Stomach (tissue), 9 donors: ENCODE data around the gene RAB40A. TPM values are rescaled to one million over a fixed set of nuclear protein-coding genes. Genes with fewer than 3 reads are reported as not detected.

Source experiments
- DNase-seq, 2 donors: peaks; one replicate each; pipeline versions ENCODE4 v3.0.0 to v3.0.0-alpha.2; 2013 to 2019
- H3K27ac ChIP-seq, 5 donors: fragments of 200-600 bp in 4 of 5; sonication (generic) in 4 of 5; one replicate each; pipeline ENCODE4 v1.5.1; 2013 to 2019; ENCODE audit warnings: mild to moderate bottlenecking in 1 of 5, moderate library complexity in 1 of 5
- H3K27me3 ChIP-seq, 3 donors: fragments of 200-600 bp; sonication (generic); one replicate each; pipeline ENCODE4 v1.5.1; 2017 to 2019; ENCODE audit warnings: mixed run types in 1 of 3
- H3K36me3 ChIP-seq, 4 donors: fragments of 200-600 bp; sonication (generic); 1 replicate in 3 of 4; 2 replicates in 1 of 4; pipeline ENCODE4 v1.5.1; 2016 to 2019
- H3K4me1 ChIP-seq, 4 donors: fragments of 200-600 bp; sonication (generic); one replicate each; pipeline ENCODE4 v1.5.1; 2016 to 2019
- H3K4me3 ChIP-seq, 4 donors: fragments of 200-600 bp; sonication (generic) in 3 of 4; one replicate each; pipeline ENCODE4 v1.5.1; 2016 to 2019; ENCODE audit warnings: mild to moderate bottlenecking in 1 of 4
- H3K9me3 ChIP-seq, 4 donors: fragments of 200-600 bp; sonication (generic); one replicate each; pipeline ENCODE4 v1.5.1; 2016 to 2019
- CTCF ChIP-seq, 7 experiments: fragments of 450-650 bp in 4 of 7; fragments of 200-600 bp in 3 of 7; sonication (generic) in 3 of 7; IDR thresholded peaks; one replicate each; pipeline ENCODE4 v1.5.1; 2016 to 2019; ENCODE audit warnings: antibody characterized with exemption in 7 of 7, control low read depth in 2 of 7, mild to moderate bottlenecking in 1 of 7
- EP300 ChIP-seq: sonication (generic); formaldehyde crosslinking; IDR thresholded peaks from one replicate; pipeline ENCODE4 v1.6.1; 2017; ENCODE audit warnings: antibody characterized with exemption
- POLR2A ChIP-seq, 4 donors: fragments of 450-650 bp; IDR thresholded peaks; one replicate each; pipeline ENCODE4 v1.6.1; 2016; ENCODE audit warnings: antibody characterized with exemption in 4 of 4, control low read depth in 2 of 4, mild to moderate bottlenecking in 1 of 4, moderate library complexity in 1 of 4
- POLR2AphosphoS5 ChIP-seq, 3 donors: sonication (generic); formaldehyde crosslinking; IDR thresholded peaks; one replicate each; pipeline ENCODE4 v1.6.1; 2016; ENCODE audit warnings: antibody characterized with exemption in 3 of 3
- WGBS, 5 donors: extraction: QIAGEN DNeasy Blood & Tissue Kit in 3 of 5; methylation state at CpG; one replicate each; pipeline versions ENCODE4 v1.1.5 to v1.1.7; 2013 to 2018; 5-methylcytosine and 5-hydroxymethylcytosine counted together
- intact Hi-C: fragments of 100-400 bp; cut with DNase I; formaldehyde crosslinking; loops from one replicate; pipeline ENCODE4 v1.15.1; 2023; ENCODE audit warnings: low total_unique reads
- polyA plus RNA-seq, 3 donors: library from polyadenylated mRNA; stranded (reverse); fragments of 200-250 nt; gene quantifications; one replicate each; pipeline ENCODE4 v1.2.3, GENCODE V29; 2013
- total RNA-seq, 5 donors: library from RNA; depleted of rRNA; stranded (reverse); fragments of >200 nt; gene quantifications; one replicate each; pipeline versions ENCODE4 v1.1.0 to v1.2.3, GENCODE V29; 2014 to 2016
- donor health status: healthy with polysubstance abuse.
- donor health status: Bipolar disorder and iron deficiency.
- donor health status: healthy.

Gene RAB40A
- total and polyA plus RNA-seq, 8 donors = 0.19 to 0.98 (median 0.61) TPM; not detected in 3

DNA sequence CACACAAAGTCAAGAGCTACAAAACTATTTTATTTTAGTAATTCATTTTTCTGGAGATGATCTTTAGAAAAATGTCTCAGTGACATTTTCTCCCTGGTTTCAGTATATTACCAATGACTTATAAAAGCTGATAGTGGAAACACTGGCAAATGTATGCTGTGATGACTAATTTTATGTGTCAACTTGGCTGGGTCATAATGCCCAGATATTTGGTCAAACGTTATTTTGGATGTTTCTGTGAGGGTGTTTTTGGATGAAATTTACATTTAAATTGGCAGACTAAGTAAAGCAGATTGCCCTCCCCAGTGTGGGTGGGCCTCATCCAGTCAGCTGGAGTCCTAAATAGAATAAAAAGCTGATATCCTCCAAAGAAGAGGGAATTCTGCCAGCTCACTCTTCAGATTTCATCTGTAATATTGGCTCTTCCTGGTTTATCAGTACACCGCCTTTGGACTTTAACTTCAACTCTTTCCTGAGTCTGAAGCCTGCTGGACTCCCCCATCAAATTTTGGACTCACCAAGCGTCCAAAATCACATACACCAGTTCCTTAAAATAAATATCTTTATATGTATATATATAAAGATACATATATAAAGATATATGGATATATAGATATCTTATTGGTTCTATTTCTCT lies 31.2 kb upstream of the RAB40A start:
- H3K4me3 ChIP-seq = no peak overlapping the region
- H3K9me3 ChIP-seq = no peaks in the 10 kb centered on the region
- peaks cover 0 to 10% (median 0%) of the 10 kb centered on the region in 4 donors for H3K4me1 ChIP-seq
- DNase-seq = no peak
- intact Hi-C loops = no loop called here
- TF ChIP-seq EP300 = no peak
- no peak for TF ChIP-seq CTCF (IDR thresholded peaks at IDR 0.05)
- no peak for TF ChIP-seq POLR2A (IDR thresholded peaks at IDR 0.05)
- no peak for TF ChIP-seq POLR2AphosphoS5 (IDR thresholded peaks at IDR 0.05)
- H3K27me3 ChIP-seq = peaks cover 0 to 3% (median 0%) of the 10 kb centered on the region in 3 donors
- no peak overlapping the region for H3K27ac ChIP-seq
- no peaks in the 10 kb centered on the region for H3K36me3 ChIP-seq
- 41 to 77% (median 46%) methylated on average over 3 of the region's 3 CpGs for WGBS, 5 donors

DNA sequence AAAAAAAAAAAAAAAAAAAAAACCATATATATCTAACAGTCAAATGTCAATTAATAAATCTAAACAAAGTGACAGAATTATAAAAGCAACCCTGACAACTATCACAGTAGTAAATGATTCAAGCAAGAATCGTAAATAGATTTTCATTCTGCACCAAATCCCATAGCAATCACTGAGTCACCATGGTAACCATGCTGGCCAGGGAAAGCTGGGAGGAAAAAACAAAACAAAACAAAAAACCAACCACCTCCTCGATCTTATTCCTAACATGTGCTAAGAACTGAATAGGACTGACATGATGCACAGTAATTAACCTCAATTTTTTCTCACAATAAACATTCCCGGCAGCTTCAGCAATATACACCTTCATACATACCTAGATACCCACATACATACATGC lies 30.6 kb upstream of the RAB40A start:
- intact Hi-C loops = no loop called here
- TF ChIP-seq POLR2AphosphoS5 (IDR thresholded peaks at IDR 0.05) (no peak), POLR2A (IDR thresholded peaks at IDR 0.05) (no peak), CTCF (IDR thresholded peaks at IDR 0.05) (no peak), EP300 (no peak)
- no peak overlapping the region for H3K4me3 ChIP-seq
- no peaks in the 10 kb centered on the region for H3K9me3 ChIP-seq
- no peaks in the 10 kb centered on the region for H3K36me3 ChIP-seq
- peaks cover 0 to 7% (median 0%) of the 10 kb centered on the region in 4 donors for H3K4me1 ChIP-seq
- WGBS, 5 donors = 55 to 68% (median 67%) methylated on average over 3 of the region's 3 CpGs
- DNase-seq = no peak
- no peak overlapping the region for H3K27ac ChIP-seq
- H3K27me3 ChIP-seq = peaks cover 0 to 3% (median 0%) of the 10 kb centered on the region in 3 donors

DNA sequence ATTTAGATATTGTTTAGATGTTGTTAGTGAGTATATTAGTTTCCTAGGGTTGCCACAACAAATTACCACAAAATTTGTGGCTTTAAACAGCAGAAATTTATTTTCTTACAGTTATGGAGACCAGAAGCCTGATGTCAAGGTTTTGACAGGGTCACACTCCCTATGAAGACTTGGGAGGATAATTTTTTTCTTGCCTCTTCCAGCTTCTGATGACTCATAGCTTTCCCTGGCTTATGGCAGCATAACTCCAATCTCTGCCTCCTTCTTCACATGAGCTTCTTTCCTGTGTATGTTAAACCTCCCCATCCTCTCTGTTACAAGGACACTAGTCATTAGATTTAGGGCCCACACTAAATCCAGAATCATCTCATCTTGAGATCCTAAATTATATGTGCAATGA lies 20.9 kb upstream of the RAB40A start:
- Histone ChIP-seq H3K36me3 (no peaks in the 10 kb centered on the region), H3K4me3 (no peak overlapping the region), H3K27ac (peak overlapping the region in 3 of 5 donors; percentile 42 to 52 (median 48)), H3K27me3 (no peaks in the 10 kb centered on the region), H3K4me1 (no peaks in the 10 kb centered on the region), H3K9me3 (no peaks in the 10 kb centered on the region)
- no peak for TF ChIP-seq CTCF (IDR thresholded peaks at IDR 0.05)
- TF ChIP-seq POLR2A (IDR thresholded peaks at IDR 0.05) = no peak
- no peak for TF ChIP-seq EP300
- no peak for TF ChIP-seq POLR2AphosphoS5 (IDR thresholded peaks at IDR 0.05)
- no peak for DNase-seq
- intact Hi-C loops = no loop called here

GRCh38 chrX:103539695-103540094 lies 20.4 kb upstream of the RAB40A start:
- H3K27ac ChIP-seq = peak overlapping the region in 4 of 5 donors; percentile 42 to 55 (median 50)

GRCh38 chrX:103538728-103539127 lies 19.4 kb upstream of the RAB40A start:
- DNase-seq = no peak
- TF ChIP-seq EP300 (no peak), POLR2A (IDR thresholded peaks at IDR 0.05) (no peak), CTCF (IDR thresholded peaks at IDR 0.05) (no peak), POLR2AphosphoS5 (IDR thresholded peaks at IDR 0.05) (peak in 1 of 3 donors; percentile 34)
- peaks cover 0 to 5% (median 0%) of the 10 kb centered on the region in 4 donors for H3K4me1 ChIP-seq
- H3K9me3 ChIP-seq = no peaks in the 10 kb centered on the region
- intact Hi-C loops = loop anchor here (10.0 kb wide), 1 partner anchor 276 kb away; no protein-coding TSS in a partner anchor
- H3K27me3 ChIP-seq = no peaks in the 10 kb centered on the region
- peak overlapping the region in 4 of 5 donors; percentile 42 to 55 (median 54) for H3K27ac ChIP-seq
- no peak overlapping the region for H3K4me3 ChIP-seq
- H3K36me3 ChIP-seq = no peaks in the 10 kb centered on the region

More at GRCh38 chrX:103539695-103540094, 20.4 kb upstream of the RAB40A start:
- no peak overlapping the region for H3K4me3 ChIP-seq
- no peak for DNase-seq
- H3K9me3 ChIP-seq = no peaks in the 10 kb centered on the region
- no peaks in the 10 kb centered on the region for H3K4me1 ChIP-seq
- TF ChIP-seq POLR2AphosphoS5 (IDR thresholded peaks at IDR 0.05) = no peak
- H3K36me3 ChIP-seq = no peaks in the 10 kb centered on the region
- H3K27me3 ChIP-seq = no peaks in the 10 kb centered on the region
- intact Hi-C loops = loop anchor here (10.0 kb wide), 1 partner anchor 275 kb away; no protein-coding TSS in a partner anchor
- WGBS, 5 donors = 52 to 78% (median 61%) methylated on average over 2 of the region's 2 CpGs
